Stimulated activated CD8-positive, alpha-beta memory T cell treated with anti-CD3 and anti-CD28 coated beads, Interleukin-7, amount 100 ng/mL, for 4 hours (primary cell): ENCODE data around the gene UBE2F.
"Not testable (repeated sequence)": the region's sequence is repeated elsewhere in the genome, so short reads cannot be mapped to it uniquely, and the experiment has no call there.

Source experiments
- DNase-seq, 2 donors: peaks; one replicate each; pipeline ENCODE4 v3.0.0-alpha.2; 2020; ENCODE audit warnings: low read depth in 2 of 2

UBE2F gene

DNA sequence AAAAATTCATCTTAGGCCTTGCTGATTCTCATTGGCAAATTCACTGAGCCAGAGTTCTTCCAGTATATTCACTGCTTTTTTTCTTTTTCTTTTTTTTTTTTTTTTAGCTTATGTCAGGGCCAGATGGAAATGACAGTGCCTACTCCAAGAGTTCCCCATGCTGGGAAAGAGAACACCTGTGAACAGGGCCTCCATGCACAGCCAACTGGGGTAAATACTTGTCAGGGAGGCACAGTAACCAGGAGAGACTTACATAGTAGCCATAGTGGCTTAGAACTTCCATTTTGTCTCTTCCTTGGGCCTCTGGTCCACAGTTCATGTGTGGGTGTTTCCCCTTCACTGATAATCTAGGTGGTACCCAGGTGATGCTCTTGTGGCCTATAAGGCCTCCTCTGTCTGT lies 78.8 kb downstream of the UBE2F start:
- no peak for DNase-seq

DNA sequence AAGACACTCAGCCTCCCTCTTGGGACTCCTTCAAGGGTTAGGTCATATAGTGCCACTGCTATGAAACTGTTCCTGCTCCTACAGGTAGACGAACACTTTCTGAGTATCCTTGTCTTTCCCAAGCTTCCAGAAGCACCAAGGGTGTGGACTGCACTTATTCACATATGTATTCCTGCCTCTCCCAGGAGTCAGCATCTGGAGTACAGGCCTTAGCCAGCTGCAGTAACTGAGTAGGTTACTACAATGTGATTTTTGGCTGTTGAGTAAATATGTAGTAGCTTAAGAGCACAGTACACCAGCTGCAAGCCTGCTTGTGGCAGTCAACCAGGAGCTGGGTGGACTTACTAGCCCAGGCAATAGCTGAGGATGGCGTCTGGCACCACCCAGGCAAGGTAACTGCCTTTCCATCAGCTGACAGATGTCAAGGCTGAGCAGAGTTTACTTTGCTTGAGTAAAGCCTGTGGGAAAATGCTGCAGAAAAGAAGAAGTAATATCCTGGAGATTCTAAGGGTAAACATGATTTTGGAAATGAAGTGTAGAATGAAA lies 80.0 kb downstream of the UBE2F start:
- DNase-seq, result no peak

DNA sequence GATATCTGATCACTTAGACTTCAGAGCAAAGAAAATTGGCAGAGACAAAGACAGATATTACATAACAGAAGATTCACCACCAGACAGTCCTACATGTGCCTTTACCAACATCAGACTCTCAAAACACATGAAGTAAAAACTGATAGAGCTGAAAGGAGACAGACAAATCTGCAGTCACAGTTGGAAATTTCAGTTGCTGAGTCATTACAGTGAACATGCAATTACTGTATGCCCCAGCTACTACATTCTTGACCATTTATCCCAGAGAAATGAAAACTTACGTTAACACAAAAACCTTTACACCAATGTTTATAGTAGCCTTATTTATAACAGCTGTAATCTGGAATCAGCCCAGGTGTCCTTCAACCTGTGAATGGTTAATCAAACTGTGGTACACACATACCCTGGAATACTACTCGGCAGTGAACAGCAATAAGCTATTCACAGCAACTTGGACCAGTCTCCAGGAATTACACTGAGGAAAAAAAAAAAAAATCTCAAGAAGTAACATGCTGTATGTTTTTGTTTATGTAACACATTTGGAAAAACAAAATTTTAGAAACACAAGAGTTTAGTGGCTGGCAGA lies 86.5 kb downstream of the UBE2F start:
- no peak for DNase-seq

DNA sequence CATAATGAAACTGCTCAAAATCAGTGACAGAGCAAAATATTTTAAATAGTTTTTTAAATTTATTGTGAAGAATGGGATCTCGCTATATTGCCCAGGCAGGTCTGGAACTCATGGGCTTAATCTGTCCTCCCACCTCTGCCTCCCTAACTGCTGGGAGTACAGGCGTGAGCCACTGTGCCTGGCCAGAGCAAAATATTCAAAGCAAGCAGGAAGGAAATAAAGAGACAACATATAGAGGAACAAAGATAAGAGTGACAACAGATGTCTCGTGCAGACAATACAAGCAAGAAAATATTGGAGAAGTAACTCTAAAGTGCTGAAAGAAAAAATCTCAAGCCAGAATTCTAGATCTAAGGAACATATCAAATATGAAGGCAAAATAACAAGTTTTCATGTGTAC lies 89.0 kb downstream of the UBE2F start:
- DNase-seq, result no peak

DNA sequence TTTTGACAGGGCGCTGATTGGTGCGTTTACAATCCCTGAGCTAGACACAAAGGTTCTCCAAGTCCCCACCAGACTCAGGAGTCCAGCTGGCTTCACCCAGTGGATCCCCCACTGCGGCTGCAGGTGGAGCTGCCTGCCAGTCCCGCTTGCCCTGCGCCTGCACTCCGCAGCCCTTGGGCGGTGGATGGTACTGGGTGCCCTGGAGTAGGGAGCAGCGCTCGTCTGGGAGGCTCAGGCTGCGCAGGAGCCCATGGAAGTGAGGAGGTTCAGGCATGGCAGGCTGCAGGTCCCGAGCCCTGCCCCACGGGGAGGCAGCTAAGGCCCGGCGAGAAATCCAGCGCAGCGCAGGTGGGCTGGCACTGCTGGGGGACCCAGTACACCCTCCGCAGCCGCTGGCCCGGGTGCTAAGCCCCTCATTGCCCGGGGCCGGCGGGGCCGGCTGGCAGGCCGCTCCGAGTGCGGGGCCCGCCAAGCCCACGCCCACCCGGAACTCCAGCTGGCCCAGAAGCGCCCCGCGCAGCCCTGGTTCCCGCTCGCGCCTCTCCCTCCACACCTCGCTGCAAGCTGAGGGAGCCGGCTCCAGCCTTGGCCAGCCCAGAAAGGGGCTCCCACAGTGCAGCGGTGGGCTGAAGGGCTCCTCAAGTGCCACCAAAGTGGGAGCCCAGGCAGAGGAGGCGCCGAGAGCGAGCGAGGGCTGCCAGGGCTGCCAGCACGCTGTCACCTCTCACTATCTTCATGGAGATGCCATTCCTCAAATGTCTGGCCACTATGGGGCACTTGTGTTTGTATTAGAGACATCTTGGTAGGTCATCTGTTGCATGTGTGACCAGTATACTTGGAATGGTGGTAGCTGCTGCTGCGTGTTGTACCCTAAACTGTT lies 91.1 kb downstream of the UBE2F start:
- not testable (repeated sequence) for DNase-seq

DNA sequence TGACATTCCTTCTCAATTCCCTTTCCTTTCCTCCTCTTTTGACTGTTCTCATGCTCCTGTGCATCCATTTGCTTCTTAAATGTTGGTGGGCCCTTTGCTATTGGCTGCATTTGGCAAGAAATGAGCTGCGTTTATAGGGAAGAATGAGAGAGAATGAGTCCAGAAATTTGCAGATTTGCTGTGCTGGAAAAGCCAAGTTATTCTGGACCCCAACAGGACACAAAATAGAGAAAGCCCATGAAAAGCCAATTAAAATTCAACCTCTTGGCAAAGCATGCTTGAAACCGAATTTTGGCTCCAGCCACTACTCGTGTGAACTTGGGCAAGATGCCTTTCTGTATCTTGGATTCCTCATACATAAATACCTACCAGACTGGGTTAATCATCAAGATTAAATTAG lies 92.7 kb downstream of the UBE2F start:
- DNase-seq, result no peak

DNA sequence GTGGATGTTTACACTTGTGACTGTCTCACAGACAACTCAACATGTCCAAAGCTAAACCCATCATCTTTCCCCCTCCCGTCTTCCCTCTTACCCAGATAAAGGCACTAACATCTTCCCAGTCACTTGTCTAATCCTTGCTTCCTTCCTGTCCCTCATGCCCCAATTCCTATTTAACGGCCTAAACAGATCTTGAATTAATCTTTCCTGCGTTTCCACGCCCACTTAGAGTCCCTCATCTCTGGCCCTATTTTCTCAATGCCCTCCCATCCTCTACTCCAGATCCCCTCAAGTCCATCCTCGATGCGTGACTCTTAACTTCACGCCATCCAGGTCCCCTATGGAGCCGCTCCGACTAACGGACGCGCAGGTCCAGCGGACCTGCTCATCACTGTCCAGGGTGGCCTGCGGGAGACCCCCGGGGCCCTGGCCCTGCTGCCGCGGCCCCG lies 93.3 kb downstream of the UBE2F start:
- DNase-seq, result no peak

DNA sequence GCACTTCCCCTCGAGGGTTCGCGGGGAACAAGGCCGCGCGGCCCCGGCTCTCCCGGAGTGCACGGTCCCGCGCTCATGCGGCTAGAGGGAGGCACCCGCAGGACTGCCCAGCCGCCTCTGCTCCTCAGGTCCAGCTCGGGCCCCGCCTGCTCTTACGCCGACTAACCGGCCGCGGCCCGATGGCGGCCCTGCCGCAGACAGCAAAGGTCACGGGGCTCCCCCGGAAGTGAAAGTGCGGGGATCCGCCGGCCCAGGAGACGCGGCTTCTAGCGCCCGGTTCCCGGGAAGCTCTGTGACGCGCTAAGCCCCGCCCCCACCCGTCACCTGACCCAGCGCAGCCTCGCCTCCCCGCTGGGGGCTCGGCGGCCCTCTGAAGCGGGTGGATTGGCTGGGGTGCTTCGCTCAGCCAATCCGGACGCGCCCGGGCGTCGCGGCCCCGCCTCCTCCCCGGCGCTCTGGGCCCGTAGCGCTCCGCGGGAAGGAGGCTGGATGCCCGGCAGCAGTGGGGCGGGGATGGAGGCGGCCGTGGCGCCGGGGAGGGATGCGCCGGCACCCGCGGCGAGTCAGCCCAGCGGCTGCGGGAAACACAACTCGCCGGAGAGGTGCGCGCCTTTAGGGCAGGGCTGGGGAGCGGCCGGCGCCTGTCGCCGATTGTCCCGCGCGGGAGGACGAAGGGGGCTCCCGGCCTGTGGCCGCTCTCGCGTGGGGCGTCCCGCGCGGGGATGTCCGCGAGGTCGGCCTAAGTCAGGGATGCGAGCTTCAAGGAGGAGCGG lies 93.9 kb downstream of the UBE2F start, which contains the start of gene SCLY:
SCLY (plus strand) TSS at position 460 of the 773 bp plus-strand sequence; CDS start at position 514, 54 bp downstream.
- DNase-seq, result peak; percentile 92 to 97

DNA sequence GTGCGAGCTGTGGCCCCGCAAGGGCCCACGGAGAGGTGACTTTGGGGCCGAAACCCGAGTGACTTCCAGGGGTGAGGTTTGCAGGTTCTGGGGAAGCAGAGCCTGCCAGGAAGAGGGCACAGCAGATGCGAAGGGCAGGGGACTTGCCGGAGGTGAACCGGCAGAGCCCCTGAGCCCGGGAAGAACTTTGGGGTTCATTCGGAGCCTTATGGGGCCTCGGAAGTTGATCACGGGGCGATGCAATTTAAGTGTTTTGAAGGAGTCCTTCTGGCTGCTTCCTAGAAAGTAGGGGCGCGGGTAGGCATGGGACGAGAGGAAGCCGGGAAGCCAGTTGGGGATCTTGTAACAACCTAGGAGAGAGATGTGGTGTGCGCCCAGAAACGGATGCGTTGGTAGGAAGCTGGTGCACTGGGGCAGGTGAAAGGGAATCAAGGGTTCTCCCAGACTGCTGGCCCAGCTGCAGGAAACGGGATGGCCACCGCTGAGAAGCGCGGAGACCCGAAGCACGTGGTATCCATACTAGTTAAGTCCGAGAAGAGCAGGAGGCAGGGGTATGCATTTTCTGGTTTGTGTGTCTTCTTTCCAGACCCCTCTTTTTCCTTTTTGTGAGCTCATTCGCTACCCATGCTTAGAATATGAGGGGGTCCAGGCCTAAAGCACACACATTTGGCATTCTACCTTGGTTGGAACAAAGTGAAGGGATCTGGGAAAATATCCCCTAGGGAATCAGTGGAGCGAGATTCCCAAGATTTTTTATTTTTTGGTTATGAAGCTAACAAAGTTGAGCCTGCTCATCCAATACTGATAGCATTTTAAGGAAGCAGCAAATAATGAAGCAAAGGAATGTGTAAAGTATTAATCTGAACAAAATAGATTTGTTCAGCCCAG lies 94.7 kb downstream of the UBE2F start:
- no peak for DNase-seq

DNA sequence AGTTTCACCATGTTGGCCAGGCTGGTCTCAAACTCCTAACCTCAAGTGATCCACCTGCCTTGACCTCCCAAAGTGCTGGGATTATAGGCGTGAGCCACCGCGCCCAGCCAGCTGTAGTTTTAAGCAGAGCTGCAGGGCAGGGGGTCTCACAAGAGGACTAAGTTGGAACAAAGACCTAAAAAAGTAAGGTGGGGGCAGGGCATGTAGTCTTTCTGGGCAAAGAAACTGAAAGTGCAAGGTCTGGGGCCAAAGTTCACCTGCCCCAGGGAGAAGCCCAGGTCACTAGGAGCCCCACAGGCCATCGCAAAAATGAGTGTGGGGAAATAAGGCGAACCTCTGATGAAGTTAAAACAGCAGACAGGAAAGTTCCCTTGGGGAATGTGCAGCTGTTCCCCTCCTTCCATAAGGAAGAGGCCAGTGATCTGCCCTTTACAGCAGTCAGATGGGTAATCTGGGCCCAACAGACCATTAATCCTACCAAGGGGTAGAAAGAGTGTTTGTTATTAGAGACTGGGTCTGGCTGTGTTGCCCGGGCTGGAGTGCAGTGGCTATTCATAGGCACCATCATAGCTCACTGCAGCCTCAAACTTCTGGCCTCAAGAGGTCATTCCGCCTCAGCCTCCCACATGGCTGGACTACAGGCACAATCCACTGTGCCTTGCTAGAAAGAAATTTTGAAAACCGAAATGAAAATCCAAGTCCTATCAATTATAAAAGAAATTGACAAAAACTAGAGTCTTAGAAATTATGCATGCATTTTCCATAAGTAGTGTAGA lies 96.8 kb downstream of the UBE2F start:
- DNase-seq, result no peak

DNA sequence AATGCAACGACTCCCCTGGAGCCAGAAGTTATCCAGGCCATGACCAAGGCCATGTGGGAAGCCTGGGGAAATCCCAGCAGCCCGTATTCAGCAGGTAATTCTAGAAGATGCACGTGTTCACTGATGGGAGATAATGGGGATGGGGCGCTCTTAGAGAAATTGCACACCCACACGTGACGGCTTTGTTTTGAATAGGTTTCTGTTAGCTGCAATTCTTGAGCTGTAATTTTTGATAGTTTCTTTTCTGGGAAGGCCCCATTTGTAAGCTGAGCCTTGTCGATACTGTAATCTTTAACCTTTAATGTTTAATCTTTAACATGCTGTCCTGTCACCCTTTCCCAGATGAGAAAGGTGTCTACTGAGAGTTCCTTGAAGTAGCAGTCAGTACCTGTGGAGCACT lies 97.6 kb downstream of the UBE2F start:
- no peak for DNase-seq

DNA sequence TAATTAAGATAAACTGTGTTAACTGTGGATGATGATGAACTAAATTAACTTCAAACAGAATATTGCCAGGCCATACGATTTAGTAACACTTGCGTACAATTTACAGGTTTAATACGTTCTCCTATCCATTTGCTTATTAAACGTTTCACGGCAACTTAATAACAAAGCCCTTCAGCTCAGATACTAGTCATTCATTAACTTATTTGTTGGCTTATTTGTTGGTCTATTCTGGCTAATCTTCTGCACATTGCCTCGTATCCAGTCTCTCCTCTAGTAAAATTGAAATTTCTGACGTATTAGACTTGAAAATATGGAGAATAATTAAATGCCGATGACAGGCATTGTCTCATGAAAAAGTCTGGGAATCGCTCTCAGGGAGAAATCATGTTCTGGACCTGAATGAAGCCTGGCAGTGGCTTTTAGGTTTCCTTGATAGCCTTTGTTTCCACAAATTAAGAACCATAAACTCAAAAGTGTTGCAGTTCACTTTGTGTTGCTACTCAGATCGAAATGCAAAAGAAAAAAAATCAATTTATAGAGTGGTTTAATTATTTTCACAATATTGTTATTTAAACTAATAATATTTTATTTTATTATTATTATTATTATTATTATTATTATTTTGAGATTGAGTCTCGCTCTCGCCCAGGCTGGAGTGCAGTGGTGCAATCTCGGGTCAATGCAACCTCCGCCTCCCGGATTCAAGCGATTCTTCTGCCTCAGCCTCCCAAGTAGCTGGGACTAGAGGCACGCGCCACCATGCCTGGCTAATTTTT lies 98.4 kb downstream of the UBE2F start:
- no peak for DNase-seq

DNA sequence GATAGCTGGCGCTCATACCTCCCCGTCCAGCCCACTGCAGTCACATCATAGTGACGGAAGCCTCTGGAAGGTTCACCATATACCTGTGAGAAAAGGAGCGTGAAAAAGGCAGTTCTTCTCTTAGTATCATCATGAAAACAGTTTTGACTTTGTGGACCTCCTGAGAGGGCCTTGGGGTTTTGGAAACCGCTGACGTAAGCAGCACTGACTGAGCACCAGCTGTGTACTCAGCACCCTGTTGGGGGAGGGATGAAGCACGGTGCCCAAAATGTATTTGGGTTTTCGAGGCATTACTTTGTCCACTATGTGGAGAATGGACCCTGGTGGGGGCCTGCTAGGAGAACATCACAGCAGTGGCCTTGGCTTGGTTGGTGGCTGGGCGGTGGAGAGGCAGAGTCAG lies 99.4 kb downstream of the UBE2F start:
- no peak for DNase-seq

DNA sequence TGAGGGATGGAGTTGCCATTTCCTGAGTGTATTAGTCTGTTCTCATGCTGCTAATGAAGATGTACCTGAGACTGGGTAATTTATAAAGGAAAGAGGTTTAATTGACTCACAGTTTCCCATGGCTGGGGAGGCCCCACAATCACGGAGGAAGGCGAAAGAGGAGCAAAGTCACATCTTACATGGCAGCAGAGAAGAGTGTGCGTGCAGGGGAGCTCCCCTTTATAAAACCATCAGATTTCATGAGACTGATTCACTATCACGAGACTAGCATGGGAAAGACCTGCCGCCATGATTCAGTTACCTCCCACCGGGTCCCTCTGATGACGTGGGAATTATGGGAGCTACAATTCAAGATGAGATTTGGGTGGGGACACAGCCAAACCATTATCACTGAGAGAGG lies 99.9 kb downstream of the UBE2F start:
- DNase-seq, result not testable (repeated sequence)

DNA sequence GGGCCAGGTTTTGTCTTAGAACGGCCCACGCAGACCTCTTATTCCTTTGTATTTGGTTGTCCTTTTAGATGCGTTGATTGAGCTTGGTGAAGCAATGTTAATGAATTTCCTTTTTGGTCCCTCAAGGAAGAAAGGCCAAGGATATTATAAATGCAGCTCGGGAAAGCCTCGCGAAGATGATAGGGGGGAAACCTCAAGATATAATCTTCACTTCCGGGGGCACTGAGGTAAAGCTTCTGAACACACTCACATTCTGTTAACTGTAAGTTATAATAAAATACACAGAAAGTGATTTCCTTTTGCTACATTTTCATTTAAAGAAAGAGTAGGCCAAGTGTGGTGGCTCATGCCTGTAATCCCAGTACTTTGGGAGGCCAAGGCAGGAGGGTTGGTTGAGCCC lies 101.1 kb downstream of the UBE2F start:
- DNase-seq, result no peak

DNA sequence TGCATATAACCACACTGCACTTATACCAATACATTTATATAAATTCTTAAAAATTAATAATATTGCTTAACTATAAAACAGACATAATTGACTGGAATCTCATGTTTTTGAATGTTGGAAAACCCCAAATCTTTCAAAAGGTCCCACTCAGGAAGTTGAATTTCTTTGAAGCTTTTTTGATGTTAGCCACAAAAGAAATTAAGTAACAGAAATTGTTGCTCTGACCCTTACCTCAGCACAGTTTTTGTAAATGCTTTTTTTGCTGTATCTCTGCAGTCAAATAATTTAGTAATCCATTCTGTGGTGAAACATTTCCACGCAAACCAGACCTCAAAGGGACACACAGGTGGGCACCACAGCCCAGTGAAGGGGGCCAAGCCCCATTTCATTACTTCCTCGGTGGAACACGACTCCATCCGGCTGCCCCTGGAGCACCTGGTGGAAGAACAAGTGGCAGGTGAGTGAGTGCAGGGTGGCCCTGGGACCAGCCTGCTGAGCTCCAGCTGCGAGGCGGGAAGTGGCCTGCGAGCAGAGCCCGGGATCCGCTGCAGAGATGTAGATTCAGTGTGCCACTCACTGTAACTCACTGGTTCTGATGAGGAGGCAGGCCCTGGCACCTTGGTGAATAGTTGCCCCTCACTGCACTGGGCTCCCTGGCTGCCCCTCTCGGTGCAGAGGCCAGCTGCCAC lies 102.4 kb downstream of the UBE2F start:
- no peak for DNase-seq

DNA sequence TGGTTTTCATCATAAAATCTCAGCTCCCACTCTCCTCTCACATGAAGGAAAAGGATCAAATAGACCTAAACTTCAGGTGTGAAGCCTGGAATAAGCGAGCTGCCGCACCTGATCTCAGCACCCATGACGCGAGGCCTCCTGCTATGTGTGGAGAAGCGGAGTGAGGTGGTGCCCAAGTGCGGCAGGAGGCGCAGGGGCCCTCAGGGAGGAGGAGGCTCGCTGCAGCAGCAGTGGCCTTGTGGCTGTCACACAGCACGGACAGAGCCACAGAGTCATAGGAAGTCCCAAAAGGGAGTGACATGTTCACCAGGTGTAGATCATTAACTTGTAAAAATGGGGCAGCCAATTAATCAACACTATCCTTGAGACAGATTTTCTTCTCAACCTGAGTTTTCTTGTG lies 103.1 kb downstream of the UBE2F start:
- DNase-seq, result no peak

DNA sequence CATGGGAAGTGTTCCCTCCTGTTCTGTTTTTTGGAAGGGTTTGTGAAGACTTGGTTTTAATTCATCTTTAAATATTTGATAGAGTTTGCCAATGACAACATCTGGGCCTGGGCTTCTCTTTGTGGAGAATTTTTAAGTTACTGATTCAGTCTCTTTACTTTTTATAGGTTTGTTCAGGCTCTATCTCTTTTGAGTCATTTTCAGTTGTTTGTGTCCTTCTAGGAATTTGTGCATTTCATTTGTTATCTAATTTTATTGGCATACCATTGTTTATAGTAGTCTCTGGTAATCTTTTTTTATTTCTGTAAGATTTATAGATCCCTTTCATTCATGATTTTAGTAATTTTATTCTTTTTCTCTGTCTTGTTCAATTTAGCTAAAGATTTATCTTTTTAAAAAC lies 108.6 kb downstream of the UBE2F start:
- no peak for DNase-seq

DNA sequence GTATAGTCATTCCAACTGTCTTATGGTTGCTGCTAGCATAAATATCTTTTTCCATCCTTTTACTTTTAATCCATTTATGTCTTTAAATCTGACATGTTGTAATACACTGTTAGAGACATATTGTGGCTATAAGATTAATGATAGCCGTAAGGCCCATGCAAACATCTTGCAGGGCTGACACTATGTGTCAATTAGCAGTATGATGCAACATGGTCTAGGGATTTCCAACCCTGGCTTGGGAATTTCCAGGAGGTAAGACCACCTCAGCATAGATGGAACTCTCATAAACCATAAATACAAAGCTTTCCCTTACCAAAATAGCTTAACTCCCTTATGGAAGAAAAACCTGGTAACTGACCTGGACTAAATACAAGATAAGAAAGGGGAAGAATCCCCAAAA lies 110.5 kb downstream of the UBE2F start:
- no peak for DNase-seq
